ELF-1 (cell line): ENCODE measurements around the gene DCD.
"Not testable (repeated sequence)": the region's sequence is repeated elsewhere in the genome, so short reads cannot be mapped to it uniquely, and the experiment has no call there.

Experiments used
- DNase-seq: peaks from one replicate; pipeline ENCODE4 v3.0.0-alpha.2; 2016; ENCODE audit warnings: low read depth, low spot score

DCD gene

DNA sequence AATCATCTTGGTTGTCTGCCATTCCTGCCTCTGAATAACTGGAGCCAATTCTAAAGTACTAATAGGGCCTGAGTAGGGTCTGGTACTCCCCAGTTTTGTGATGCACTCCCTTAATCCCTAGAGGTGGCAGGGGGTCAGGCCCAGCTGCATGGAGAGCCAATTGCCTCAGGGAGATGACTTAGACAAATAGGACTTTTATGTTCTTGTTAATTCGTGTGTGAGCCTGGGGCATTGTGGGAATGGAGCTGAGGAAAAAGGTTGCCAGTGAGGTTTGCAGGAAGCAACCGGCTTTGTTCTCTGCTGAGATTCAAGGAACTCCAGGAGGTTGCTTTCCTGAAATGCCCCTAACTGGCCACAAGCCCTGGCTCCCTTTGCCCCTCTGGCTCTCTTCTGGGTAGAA is 6.8 kb upstream of the DCD start:
- peak; percentile 79 for DNase-seq

- no peak for DNase-seq
Observed at GRCh38 chr12:54653025-54653424, 4.9 kb upstream of the DCD start.

- no peak for DNase-seq
Observed at GRCh38 chr12:54650889-54651288, 2.7 kb upstream of the DCD start.

DNA sequence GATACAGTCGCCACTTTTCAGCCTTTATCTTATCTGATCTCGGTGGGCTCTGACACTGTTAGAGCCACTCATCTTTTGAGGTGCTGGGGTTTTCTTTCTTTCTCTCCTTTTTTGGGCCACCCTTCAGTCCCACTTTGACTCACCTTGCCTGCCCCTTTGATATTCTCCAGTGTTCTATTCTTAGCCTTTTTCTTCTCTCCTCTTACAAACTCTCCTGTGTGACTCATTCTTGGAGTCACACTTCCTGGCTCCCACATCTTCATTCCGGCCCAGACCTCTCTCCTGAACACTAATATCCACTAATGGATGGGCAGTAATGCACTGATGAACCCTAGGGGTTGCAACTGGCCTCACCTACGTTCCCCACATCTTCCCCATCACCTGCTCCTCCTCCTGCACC is 2.2 kb upstream of the DCD start:
- no peak for DNase-seq

DNA sequence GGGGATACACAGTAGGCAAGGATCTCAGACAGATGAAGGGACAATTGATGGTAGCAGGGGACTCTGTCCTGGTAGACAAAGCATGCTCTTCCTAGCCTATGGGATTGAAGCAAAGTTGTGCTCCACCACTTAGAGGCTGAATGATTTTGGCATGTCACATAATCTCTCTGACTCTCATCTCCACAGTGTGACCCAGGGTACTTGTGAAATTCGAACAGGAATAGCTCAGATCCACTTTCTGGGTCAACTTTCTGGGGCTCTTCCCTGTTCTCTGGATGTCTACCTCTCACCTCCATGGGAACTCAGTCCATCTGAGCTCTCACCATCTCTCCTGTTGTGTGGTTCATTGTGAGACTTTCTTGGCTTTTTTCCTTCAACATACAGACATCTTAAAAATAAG is 1.7 kb upstream of the DCD start:
- DNase-seq, result no peak

GRCh38 chr12:54641554-54641953 is 6.6 kb downstream of the DCD start:
- no peak for DNase-seq

- no peak for DNase-seq
Observed at GRCh38 chr12:54641089-54641488, 7.1 kb downstream of the DCD start.

DNA sequence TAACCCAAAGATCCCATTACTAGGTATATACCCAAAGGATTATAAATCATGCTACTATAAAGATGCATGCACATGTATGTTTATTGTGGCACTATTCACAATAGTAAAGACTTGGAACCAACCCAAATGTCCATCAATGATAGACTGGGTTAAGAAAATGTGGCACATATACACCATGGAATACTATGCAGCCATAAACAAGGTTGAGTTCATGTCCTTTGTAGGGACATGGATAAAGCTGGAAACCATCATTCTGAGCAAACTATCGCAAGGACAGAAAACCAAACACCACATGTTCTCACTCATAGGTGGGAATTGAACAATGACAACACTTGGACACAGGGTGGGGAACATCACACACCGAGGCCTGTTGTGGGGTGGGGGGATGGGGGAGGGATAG is 9.1 kb downstream of the DCD start:
- DNase-seq, result not testable (repeated sequence)

- no peak for DNase-seq
Observed at GRCh38 chr12:54634795-54635194, 13.4 kb downstream of the DCD start, which contains the start of gene LACRT. LACRT (minus strand) TSS chr12:54634895; CDS start chr12:54634841, 54 bp downstream.

GRCh38 chr12:54631988-54632728 is 16.0 kb downstream of the DCD start:
- peak; percentile 5 for DNase-seq

GRCh38 chr12:54631551-54631950 is 16.6 kb downstream of the DCD start:
- DNase-seq, result no peak

- DNase-seq, result no peak
Observed at GRCh38 chr12:54629925-54630324, 18.2 kb downstream of the DCD start.

- DNase-seq, result no peak
Observed at GRCh38 chr12:54628186-54628846, 19.8 kb downstream of the DCD start.

- DNase-seq, result no peak
Observed at GRCh38 chr12:54627304-54627703, 20.9 kb downstream of the DCD start.

GRCh38 chr12:54625598-54625997 is 22.6 kb downstream of the DCD start:
- no peak for DNase-seq

DNA sequence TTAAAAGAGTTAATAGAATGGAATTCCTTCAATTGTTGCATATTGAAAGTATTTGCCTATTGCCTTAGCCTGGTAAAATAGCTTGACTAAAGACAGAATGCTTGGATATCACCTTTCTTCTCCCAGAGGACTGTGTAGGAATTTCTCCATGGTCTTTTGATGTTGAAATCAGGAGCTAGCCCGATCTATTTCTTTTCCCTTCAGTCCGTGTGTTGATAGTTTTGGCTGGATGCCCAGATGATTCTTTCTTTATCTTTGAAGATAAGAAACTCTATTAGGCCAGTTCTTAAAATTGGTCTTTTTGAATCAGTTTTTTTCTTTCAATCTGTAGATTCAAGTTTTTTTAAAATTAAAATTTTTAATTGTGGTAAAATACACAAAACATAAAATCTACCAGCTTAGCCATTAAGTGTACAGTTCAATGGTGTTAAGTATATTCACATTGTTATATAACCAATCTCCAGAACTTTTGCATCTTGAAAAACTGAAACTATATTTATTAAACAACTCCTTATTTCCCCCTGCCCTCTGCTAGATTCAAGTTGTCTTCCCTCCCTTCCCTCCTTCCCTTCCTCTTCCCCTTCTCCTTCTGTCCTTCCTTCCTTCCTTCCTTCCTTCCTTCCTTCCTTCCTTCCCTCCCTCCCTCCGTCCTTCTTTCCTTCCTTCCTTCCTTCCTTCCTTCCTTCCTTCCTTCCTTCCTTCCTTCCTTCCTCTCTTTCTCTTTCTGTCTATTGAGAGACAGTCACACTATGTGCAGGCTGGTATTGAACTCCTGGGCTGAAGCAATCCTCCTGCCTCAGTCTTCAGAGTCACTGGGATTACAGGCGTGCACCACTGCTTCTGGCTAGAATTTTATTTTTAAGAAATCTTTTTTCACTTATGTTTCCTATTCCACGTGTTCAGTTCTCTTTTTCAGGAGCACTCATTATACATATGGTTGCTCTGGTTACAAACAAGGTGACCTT is 23.6 kb downstream of the DCD start:
- no peak for DNase-seq

- DNase-seq, result no peak
Observed at GRCh38 chr12:54622463-54623183, 25.5 kb downstream of the DCD start.

DNA sequence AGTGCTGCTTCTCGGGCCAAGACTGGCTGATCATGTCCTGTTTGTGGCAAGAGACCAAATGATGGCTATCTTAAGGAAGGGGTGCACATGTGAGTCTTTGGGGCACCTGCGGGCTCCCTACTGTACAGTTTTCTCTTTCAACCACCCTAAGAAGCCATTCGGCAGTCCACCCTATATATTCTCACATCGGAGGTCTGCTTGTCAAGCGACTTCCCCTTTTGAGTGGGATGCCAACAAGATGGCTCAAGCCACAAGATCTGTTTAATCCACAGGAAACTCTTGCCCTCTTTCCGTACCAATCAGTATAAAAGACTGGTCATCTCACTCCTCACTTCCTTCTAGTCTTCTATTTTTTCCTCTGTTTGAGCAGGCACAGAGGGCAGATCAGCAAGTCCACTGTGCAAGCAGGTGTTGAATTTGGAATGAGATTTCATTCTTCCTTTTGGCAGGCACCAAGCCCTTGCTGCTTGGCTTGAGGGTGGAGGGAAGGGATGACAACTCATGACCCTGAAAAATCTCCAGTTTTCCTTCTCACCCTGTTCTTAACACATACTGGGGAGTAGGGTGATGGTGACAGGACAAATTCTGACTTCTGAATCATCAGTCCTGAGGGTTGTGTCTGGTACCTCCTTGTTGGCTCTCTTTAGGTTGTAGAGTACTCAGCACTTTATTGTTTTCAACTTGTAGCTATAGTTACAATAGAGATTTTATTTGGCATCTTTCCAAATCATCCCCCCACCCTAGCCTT is 31.1 kb downstream of the DCD start:
- DNase-seq, result no peak

DNA sequence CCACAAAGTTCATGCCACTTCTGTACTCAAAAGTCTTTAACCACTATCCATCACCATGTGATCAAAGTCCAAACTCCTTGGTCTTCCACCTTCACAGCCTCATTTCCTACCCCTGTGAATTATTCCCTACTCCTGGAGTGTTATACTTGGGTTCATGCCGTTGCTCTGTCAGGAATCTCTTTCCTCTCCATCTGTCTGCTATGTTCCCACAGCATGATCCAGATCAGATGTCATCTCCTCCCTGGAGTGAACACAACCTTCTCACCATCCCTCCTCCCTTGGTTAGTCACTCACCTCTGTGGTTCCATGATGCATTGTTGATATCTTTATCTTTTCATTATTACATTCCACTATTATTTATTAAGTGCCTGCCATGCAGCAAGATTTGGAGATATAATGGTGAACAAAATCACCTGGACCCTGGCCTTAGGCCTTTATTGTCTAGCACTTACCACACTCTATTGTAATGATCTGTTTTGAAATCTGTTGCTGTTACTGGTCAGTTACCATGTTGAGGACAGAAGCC is 35.9 kb downstream of the DCD start:
- DNase-seq, result no peak

DNA sequence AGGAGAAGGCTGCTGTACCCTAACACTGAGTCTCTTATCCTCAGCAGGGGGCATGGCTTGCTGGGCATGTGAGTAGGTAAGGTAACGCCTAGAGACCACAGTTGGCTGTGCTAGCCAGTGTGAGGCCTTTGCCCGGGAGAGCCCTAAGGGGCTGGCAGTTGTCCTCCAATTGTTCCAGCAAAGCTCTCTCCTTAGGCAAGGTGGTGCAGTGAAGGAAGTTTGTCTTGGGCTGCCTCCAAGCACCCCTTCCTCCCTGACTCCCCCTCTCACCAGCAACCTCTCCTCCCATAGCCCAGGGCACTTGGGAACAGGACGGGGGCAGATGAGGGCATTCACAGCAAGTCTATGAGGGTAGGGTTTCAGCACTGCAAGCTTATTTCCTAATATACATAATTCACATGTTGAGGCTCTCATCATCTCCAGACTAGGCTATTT is 36.4 kb downstream of the DCD start:
- DNase-seq, result no peak
